Tibial nerve (tissue), 4 donors: ENCODE measurements around the gene CNOT8.

ENCODE experiments used
- EP300 ChIP-seq, 2 donors: sonication (generic); formaldehyde crosslinking; IDR thresholded peaks; one replicate each; pipeline ENCODE4 v1.6.1; 2017; ENCODE audit warnings: antibody characterized with exemption in 2 of 2, mild to moderate bottlenecking in 1 of 2
- POLR2A ChIP-seq, 2 donors: fragments of 450-650 bp; IDR thresholded peaks; one replicate each; pipeline ENCODE4 v1.6.1; 2017; ENCODE audit warnings: antibody characterized with exemption in 2 of 2, mild to moderate bottlenecking in 2 of 2, moderate library complexity in 2 of 2
- TF ChIP-seq, protein P1 (sequence below), 5 experiments: fragments of 200-600 bp in 3 of 5; fragments of 450-650 bp in 2 of 5; sonication (generic) in 3 of 5; IDR thresholded peaks; one replicate each; pipeline ENCODE4 v1.5.1; 2016 to 2019; ENCODE audit warnings: antibody characterized with exemption in 5 of 5, mild to moderate bottlenecking in 3 of 5, moderate library complexity in 2 of 5

DNA sequence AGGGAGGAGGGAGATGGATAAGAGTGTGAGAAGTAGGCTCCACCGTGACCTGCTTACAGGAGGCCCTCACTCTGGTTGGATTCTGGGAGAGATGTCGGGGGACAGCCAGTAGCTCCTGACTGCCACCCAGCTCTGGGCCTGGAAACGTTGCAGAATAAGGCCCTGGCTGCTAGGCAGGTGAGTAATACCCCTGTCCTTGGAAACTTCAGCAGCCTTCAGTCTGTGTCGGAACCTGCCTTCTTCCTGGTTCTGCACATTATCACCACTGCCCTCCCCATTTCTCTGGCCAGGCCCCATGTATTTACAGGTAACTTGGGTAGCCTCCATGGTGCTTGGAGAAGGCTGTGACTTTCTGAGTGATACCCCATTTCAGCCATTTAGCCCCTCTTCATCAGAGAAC is 34.8 kb upstream of the CNOT8 start:
- TF ChIP-seq, protein P1, sequence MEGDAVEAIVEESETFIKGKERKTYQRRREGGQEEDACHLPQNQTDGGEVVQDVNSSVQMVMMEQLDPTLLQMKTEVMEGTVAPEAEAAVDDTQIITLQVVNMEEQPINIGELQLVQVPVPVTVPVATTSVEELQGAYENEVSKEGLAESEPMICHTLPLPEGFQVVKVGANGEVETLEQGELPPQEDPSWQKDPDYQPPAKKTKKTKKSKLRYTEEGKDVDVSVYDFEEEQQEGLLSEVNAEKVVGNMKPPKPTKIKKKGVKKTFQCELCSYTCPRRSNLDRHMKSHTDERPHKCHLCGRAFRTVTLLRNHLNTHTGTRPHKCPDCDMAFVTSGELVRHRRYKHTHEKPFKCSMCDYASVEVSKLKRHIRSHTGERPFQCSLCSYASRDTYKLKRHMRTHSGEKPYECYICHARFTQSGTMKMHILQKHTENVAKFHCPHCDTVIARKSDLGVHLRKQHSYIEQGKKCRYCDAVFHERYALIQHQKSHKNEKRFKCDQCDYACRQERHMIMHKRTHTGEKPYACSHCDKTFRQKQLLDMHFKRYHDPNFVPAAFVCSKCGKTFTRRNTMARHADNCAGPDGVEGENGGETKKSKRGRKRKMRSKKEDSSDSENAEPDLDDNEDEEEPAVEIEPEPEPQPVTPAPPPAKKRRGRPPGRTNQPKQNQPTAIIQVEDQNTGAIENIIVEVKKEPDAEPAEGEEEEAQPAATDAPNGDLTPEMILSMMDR (IDR thresholded peaks at IDR 0.05): no peak
- TF ChIP-seq POLR2A (IDR thresholded peaks at IDR 0.05) (no peak), EP300 (IDR thresholded peaks at IDR 0.05) (no peak)
